SHP77 (cell line): ENCODE results near the gene ZNF608.

Source experiments
- DNase-seq, 2 experiments: peaks; one replicate each; lab custom pipeline; 2025; lab: John Stamatoyannopoulos, UW

Gene ZNF608, protein sequence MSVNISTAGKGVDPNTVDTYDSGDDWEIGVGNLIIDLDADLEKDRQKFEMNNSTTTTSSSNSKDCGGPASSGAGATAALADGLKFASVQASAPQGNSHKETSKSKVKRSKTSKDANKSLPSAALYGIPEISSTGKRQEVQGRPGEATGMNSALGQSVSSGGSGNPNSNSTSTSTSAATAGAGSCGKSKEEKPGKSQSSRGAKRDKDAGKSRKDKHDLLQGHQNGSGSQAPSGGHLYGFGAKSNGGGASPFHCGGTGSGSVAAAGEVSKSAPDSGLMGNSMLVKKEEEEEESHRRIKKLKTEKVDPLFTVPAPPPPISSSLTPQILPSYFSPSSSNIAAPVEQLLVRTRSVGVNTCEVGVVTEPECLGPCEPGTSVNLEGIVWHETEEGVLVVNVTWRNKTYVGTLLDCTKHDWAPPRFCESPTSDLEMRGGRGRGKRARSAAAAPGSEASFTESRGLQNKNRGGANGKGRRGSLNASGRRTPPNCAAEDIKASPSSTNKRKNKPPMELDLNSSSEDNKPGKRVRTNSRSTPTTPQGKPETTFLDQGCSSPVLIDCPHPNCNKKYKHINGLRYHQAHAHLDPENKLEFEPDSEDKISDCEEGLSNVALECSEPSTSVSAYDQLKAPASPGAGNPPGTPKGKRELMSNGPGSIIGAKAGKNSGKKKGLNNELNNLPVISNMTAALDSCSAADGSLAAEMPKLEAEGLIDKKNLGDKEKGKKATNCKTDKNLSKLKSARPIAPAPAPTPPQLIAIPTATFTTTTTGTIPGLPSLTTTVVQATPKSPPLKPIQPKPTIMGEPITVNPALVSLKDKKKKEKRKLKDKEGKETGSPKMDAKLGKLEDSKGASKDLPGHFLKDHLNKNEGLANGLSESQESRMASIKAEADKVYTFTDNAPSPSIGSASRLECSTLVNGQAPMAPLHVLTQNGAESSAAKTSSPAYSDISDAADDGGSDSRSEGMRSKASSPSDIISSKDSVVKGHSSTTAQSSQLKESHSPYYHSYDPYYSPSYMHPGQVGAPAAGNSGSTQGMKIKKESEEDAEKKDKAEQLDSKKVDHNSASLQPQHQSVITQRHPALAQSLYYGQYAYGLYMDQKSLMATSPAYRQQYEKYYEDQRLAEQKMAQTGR (N-terminal part only)

DNA sequence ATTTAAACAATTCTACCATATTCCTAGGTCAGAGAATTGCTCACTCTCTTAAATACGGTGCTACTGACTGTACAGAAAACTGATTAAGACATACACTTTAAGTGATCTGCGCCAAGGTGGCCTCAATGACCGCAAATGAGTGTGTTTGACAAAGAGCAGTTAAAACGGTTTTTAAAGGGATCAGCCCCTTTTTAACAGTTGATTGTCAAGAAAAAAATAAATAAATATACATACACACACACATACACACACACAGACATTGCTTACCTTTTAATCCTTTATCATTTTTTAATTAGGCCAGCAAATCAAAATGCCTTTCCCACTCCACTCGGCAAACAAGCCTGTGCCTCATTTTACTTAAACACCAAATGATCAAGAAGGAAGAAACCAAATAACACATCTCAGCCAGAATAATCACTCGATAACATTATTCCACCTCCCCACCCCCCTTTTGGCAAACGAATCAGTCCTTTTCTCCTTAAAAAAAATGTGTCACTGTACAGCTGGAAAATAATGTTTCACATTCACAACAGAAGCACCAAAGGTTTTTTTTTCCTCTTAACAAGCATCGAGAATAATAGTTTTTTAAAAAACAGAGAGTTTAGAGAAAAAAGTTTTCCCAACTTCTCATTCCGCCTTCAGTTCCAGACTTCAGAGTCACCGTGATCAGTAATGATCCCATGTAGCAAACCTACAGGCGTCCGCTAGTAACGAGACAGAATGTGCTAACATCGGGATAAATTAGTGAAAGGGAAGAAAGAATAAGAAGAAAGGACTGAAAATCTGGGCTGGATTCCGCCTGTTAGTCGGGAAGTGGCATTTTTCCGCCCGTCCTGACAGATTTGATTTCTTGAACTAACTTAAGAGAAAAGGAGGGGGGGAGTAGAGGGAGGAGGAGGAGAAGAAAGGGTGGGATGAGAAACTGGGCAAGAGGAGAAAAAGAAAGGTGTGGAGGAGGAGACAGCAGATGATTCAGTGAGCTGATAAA lies at the start of gene ZNF608:
ZNF608 (minus strand) TSS at position 712 of the 988 bp plus-strand sequence. CDS start 1,650 bp downstream, outside the sequence.
- DNase-seq: peak; percentile 20 to 47

DNA sequence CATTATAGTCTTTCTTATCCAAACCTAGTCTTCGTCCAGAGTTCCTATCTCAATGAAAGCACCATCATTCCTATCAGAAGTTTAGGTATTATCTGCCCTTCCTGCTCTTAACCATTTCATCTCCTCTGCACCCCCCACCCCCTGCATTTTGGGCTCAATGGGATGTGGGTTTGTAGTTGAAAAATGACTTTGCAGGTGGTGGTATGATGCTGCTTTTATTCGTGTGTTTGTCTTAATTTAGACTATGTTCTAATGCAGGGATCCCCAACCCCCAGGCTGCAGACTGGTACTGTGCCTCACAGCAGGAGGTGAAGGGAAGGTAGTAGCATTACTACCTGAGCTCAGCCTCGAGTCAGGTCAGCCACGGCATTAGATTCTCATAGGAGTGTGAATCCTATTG lies 49.4 kb upstream of the ZNF608 start:
- DNase-seq: no peak

DNA sequence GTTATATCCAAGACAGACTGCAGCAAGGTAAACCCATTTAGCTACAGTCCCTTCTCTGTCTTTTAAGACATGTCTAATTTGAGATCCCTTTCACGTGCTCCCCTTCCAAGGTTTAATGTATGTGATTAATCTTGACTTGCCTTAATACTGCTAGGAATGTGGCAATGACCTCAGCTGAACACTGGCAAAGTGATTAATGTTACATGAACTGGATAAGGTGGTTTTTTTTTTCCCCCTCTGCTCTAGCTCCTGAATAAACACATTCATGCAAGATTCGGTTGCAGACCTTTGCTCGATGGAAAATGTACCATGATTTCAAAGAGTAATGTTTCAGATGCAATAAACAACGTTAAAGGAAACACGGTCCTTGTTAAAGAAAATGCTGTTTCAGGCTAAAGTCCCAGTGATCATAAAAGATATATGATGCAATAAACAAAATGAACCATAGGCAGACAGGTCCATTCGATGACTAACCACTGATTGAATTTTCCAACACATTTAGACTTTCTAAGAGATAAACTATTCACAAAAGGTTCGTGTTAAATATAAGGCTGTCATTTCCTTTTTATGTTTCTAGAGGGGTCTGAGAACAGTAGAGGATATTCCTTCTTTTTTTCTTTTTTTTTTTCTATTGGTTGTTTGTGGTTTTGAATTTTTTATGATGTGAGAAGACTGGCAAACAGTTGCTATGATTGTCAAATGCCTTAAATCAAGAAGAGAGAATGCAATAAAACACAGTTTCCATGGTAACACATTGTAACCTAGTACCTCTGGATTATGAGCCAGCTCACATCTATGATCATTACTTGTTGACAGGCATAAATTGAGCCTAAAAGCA lies 44.7 kb upstream of the ZNF608 start:
- no peak for DNase-seq

GRCh38 chr5:124790301-124790894 lies 44.0 kb upstream of the ZNF608 start:
- DNase-seq: no peak

GRCh38 chr5:124789104-124789605 lies 42.7 kb upstream of the ZNF608 start:
- no peak for DNase-seq

GRCh38 chr5:124783794-124784193 lies 37.4 kb upstream of the ZNF608 start:
- no peak for DNase-seq

DNA sequence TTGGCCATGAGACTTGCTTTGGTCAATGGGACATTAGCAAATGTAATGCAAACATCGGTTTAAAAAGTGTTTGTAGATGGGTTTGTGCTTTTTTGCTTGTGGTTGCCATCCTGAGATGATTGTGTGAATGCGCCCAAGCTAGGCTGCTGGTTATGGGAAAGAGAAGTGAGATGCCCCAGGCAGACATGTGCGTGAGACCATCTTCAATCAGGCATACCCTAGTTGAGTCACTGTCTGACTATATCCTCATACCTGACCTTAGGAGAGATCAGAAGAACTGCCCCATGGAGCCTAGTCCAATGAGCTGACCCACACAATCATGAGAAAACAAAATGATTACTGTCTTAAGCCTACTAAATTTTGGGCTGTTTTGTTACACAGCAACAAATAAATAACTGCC lies 36.8 kb upstream of the ZNF608 start:
- DNase-seq: no peak

GRCh38 chr5:124782262-124782661 lies 35.8 kb upstream of the ZNF608 start:
- no peak for DNase-seq

- DNase-seq: no peak
Measured at GRCh38 chr5:124780011-124780410, 33.6 kb upstream of the ZNF608 start.

GRCh38 chr5:124773315-124774311 lies 27.2 kb upstream of the ZNF608 start:
- DNase-seq: no peak

DNA sequence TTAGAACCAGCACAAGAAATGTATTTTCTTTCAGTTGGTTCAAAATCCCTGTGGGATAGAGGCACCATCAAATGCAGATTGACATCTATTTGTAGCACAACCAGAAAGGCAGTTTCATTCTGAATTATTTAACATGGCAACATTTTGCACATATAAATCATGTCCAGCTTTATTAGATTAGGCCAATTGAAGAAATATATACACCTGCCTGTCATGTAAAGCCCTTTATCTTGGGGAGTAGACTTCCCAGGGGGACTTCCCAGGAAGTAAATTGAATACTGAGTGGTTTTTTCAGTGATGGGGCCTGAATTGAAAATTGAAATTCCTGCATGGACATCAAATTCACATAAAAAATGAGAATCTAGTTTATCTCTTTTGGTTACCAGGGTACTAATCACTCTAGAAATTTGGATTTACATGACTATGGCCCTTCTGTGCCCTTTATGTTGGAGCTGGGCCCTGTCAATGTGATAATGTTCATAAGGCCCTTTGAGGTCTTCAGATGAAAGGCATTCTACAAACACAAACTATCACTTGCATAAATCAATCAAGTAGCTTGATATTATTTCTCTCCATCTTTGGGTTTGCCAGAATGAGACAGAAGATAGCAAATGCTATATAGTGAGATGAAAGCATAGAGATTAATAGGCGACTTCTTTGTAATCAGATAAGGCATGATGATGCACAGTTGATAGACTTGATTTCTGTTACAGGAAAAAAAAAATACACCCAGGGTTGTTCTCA lies 26.2 kb upstream of the ZNF608 start:
- DNase-seq: no peak

GRCh38 chr5:124771761-124772160 lies 25.3 kb upstream of the ZNF608 start:
- DNase-seq: no peak

- peak; percentile 15 to 48 for DNase-seq
Measured at GRCh38 chr5:124764992-124765611, 18.7 kb upstream of the ZNF608 start.

- DNase-seq: no peak
Measured at GRCh38 chr5:124764585-124764984, 18.1 kb upstream of the ZNF608 start.

DNA sequence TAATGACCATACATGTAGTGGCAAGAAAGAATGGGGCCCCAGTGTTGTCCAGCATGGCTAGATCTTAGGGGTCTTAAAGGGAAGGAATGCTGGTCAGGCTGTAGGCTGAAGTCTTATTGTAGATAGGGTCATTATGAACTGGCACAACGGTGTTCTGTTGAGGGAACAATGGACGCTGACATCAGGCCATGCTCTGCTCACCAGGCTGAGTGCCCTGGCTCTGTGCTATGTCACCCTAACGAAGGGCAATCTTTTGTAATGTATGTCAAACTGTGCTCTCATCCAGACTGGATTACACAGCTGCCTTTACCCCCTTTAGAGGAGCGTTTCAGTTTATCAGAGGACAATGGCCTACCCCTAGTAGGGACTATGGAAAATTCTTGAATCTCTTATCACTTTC lies 14.6 kb upstream of the ZNF608 start:
- DNase-seq: peak; percentile 33 to 59

DNA sequence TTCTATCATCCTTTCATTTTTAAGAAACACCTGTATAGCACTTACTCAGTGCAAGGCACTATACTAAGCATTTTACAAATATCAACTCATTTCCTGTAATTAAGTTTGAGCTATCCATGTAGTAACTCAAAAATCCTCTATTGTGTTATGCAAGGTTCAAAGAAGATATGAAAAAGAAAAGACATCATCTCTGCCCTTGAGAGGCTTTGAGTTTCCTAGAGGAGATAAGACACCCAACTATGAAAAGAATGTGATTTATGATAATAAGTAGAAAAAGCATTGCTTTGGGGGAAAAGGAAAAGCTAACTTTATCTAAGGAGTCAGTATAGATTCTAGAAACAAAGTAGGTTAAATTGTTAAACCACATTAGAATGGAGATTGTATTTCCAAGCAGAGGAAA lies 14.2 kb upstream of the ZNF608 start:
- DNase-seq: no peak

GRCh38 chr5:124755565-124755964 lies 9.1 kb upstream of the ZNF608 start:
- peak; percentile 46 to 66 for DNase-seq
